Activated T-helper 2 cell treated with anti-CD3 and anti-CD28 coated beads, Interferon-gamma antibody, Interleukin-2, Interleukin-4, amounts not matched to agents 10 μg/mL and 5 μg/mL and 100 μg/mL, durations not matched to agents 14 hours and 24 hours and 36 hours (primary cell): Measurements from ENCODE around the gene MIF. TPM values are rescaled to one million over a fixed set of nuclear protein-coding genes. Genes with fewer than 3 reads are reported as not detected.
"Not testable (repeated sequence)": the region's sequence is repeated elsewhere in the genome, so short reads cannot be mapped to it uniquely, and the experiment has no call there.

Source experiments
- DNase-seq: peaks from one replicate; pipeline ENCODE4 v3.0.0; 2021; ENCODE audit warnings: low spot score
- H3K27ac Mint-ChIP-seq: one replicate; pipeline ENCODE4 v1.8.0; 2021; ENCODE audit warnings: mixed read lengths
- H3K27me3 Mint-ChIP-seq: one replicate; pipeline ENCODE4 v1.8.0; 2021; ENCODE audit warnings: low read depth, mixed read lengths
- H3K36me3 Mint-ChIP-seq: one replicate; pipeline ENCODE4 v1.8.0; 2021; ENCODE audit warnings: low read depth, mixed read lengths
- H3K4me1 Mint-ChIP-seq: one replicate; pipeline ENCODE4 v1.8.0; 2021; ENCODE audit warnings: low read depth, mixed read lengths
- H3K4me3 Mint-ChIP-seq: one replicate; pipeline ENCODE4 v1.8.0; 2021; ENCODE audit warnings: low read depth, mild to moderate bottlenecking, moderate library complexity, mixed read lengths
- H3K9me3 Mint-ChIP-seq: one replicate; pipeline ENCODE4 v1.8.0; 2021; ENCODE audit warnings: mixed read lengths
- intact Hi-C: fragments of 100-400 bp; cut with micrococcal nuclease; formaldehyde crosslinking; loops from one replicate; pipeline ENCODE4 v1.15.1; 2023
- total RNA-seq: library from RNA; stranded (reverse); gene quantifications from 2 replicates; pipeline ENCODE4 v1.2.3, GENCODE V29; 2022

Gene MIF
- total RNA-seq, 1 donor from 2014 or later: 1,309 TPM

- intact Hi-C loops: no loop called here
- H3K4me1 Mint-ChIP-seq: peaks cover 4% of the 10 kb centered on the region
Measured at GRCh38 chr22:23938328-23939016, 44.3 kb downstream of the MIF start.

GRCh38 chr22:23939017-23939357 is 44.8 kb downstream of the MIF start:
- peaks cover 4% of the 10 kb centered on the region for H3K4me1 Mint-ChIP-seq
- intact Hi-C loops: no loop called here

More at GRCh38 chr22:23938328-23939016, 44.3 kb downstream of the MIF start:
- DNase-seq: no peak
- no peaks in the 10 kb centered on the region for H3K9me3 Mint-ChIP-seq
- H3K4me3 Mint-ChIP-seq: no peak overlapping the region
- no peaks in the 10 kb centered on the region for H3K36me3 Mint-ChIP-seq
- H3K27me3 Mint-ChIP-seq: peaks cover 13% of the 10 kb centered on the region
- no peak overlapping the region for H3K27ac Mint-ChIP-seq

DNA sequence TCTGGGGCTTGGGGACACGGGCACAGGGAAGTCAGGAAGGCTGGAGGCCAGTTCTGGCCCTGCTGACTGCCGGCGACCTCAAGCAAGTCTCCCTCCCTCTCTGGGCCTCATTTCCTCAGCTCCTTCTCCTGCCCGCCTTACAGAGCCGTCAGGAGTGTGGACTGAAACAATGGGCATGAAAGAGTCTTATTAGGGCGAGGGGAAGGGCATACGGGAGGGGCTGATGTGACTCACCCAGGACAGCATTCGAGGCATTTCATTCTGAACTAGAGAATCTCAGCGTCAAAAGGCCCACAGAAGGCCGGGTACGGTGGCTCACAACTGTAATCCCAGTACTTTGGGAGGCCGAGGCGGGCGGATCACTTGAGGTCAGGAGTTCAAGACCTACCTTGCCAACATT is 46.0 kb downstream of the MIF start:
- H3K27ac Mint-ChIP-seq, H3K36me3 Mint-ChIP-seq, intact Hi-C loops, H3K4me1 Mint-ChIP-seq, H3K9me3 Mint-ChIP-seq, DNase-seq, H3K4me3 Mint-ChIP-seq: not testable (repeated sequence)
- peaks cover 16% of the 10 kb centered on the region for H3K27me3 Mint-ChIP-seq

More at GRCh38 chr22:23939017-23939357, 44.8 kb downstream of the MIF start:
- Mint-ChIP-seq H3K27me3 (peaks cover 11% of the 10 kb centered on the region), H3K4me3 (no peak overlapping the region), H3K36me3 (no peaks in the 10 kb centered on the region), H3K27ac (no peak overlapping the region), H3K9me3 (no peaks in the 10 kb centered on the region)
- no peak for DNase-seq

Other genes starting within 250 kb of the MIF start
- gene RGL4, start 203.4 kb upstream of the MIF start, total RNA-seq: 4.9 and 5.7 TPM in 2 replicates
- 2.7 and 2.9 TPM in 2 replicates for gene ZNF70, start 143.3 kb upstream of the MIF start, total RNA-seq
- 0.55 TPM in 1 of 2 replicates, not detected in the other for gene VPREB3, start 140.0 kb upstream of the MIF start, total RNA-seq
- gene C22orf15, start 131.4 kb upstream of the MIF start, total RNA-seq: 0.23 and 0.52 TPM in 2 replicates
- 108 and 111 TPM in 2 replicates for gene CHCHD10, start 126.4 kb upstream of the MIF start, total RNA-seq
- 0.87 and 1.0 TPM in 2 replicates for gene MMP11, start 121.5 kb upstream of the MIF start, total RNA-seq
- gene SMARCB1, start 107.4 kb upstream of the MIF start, total RNA-seq: 94.1 and 96.4 TPM in 2 replicates
- gene DERL3, start 55.4 kb upstream of the MIF start, total RNA-seq: 10.3 TPM in 2 replicates
- gene SLC2A11, start 36.5 kb upstream of the MIF start, total RNA-seq: 9.4 and 9.6 TPM in 2 replicates
- gene GSTT2B, start 66.8 kb downstream of the MIF start, total RNA-seq: 0.46 and 0.66 TPM in 2 replicates
- 4.4 and 4.8 TPM in 2 replicates for gene DDTL, start 72.5 kb downstream of the MIF start, total RNA-seq
- 112 and 116 TPM in 2 replicates for gene DDT, start 80.1 kb downstream of the MIF start, total RNA-seq
- not detected in 2 replicates for gene GSTT2, start 85.8 kb downstream of the MIF start, total RNA-seq
- not detected in 2 replicates for gene GSTT4, start 111.1 kb downstream of the MIF start, total RNA-seq
- gene CABIN1, start 116.9 kb downstream of the MIF start, total RNA-seq: 104 and 106 TPM in 2 replicates